Activated CD8-positive, alpha-beta memory T cell treated with anti-CD3 and anti-CD28 coated beads, Interleukin-2, amount 50 U/mL, for 4 hours (primary cell): Measurements from ENCODE around the gene PHF1.

ENCODE experiments used
- DNase-seq: peaks from one replicate; pipeline ENCODE4 v3.0.0-alpha.2; 2020

Gene PHF1

GRCh38 chr6:33418690-33419291 lies 8.0 kb downstream of the PHF1 start:
- DNase-seq, result no peak

DNA sequence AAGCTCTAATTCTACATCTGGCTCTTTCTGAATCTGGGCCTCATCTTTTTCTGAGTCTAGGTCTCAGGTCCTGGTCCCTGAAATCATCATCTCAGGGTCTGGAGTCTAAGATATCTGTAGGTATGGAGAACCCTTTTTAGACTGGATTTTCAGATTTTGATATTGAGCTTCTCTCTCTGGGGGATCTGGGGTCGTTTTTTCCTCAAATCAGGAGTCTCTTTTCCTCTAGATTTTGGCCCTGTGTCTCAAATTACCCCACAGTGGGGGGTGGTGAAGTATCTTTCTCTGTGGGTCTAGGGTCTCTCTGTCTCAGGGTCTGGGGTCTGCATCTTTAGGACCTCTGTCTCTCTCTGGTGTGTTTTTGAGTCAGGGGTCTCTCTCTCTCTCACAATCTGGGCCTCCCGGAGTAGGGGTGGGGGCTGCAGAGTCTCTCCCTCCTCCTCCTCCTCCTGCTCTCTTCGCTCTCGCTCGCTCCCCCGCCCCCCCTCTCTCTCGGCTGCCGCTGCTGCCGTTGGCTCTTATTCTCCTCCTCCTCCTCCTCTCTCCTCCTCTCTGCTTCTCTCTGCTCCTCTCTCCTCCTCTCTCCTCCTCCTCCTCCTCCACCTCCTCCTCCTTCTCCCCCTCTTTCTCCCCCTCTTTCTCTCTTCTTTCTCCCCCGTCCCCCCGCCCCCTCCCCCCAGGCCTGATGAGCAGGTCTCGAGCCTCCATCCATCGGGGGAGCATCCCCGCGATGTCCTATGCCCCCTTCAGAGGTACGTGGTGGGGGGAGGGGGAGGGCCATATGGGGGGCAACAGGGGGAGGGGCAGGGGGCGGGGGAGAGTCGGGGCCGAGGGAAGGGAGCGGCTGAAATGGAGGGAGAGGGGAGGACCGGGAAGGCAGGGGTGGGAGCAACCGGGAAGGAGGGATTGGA lies 9.0 kb downstream of the PHF1 start, which contains the start of gene SYNGAP1:
SYNGAP1 (plus strand) TSS at position 486 of the 911 bp plus-strand sequence; CDS start at position 686, 200 bp downstream.
- peak; percentile 55 for DNase-seq

DNA sequence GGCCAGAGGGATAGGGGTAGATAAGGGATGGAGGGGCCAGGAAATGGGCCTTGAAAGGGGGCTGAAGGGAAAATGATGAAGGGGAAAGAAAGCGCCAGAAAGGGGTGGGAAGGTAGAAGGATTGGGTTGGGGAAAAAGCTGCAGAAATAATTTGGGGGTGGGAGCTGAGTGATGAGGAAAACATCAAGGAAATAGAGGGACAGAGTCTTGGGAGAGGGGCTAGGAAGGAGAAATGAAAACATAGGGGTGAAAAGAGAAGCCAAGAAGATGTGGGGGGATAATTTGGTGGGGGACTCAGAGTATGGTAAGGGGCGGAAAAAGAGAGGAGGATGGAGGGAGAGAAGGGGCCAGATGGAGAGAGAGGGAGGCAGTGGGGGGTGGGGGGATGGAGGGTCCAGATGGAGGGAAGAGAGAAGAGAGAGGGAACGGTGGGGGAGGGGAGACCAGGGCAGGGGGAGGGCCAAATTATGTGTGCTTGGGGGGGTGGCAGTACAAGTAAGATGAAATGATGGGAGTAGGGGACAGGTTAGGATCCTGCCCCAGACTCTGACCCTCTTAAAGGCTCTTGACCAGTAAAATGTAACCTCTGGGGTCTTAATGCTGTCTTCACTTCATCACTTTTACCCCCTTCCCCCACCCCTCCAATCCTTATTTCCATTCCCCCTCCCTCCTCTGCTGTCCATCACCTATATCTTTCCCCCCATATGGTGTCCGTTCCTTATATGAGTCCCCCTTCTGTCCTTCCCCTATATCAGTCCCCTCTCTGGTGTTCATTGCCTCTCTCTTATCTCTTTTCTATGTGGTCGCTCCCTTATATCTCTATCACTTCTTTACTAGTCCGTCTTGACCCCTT lies 9.9 kb downstream of the PHF1 start:
- DNase-seq, result no peak

- DNase-seq, result no peak
These were observed 10.5 kb downstream of the PHF1 start for GRCh38 chr6:33421344-33421643.

GRCh38 chr6:33423777-33424176 lies 13.0 kb downstream of the PHF1 start:
- no peak for DNase-seq

GRCh38 chr6:33424855-33425667 lies 14.2 kb downstream of the PHF1 start:
- DNase-seq, result no peak

- DNase-seq, result peak; percentile 83
These were observed 15.1 kb downstream of the PHF1 start for GRCh38 chr6:33425668-33426577.

DNA sequence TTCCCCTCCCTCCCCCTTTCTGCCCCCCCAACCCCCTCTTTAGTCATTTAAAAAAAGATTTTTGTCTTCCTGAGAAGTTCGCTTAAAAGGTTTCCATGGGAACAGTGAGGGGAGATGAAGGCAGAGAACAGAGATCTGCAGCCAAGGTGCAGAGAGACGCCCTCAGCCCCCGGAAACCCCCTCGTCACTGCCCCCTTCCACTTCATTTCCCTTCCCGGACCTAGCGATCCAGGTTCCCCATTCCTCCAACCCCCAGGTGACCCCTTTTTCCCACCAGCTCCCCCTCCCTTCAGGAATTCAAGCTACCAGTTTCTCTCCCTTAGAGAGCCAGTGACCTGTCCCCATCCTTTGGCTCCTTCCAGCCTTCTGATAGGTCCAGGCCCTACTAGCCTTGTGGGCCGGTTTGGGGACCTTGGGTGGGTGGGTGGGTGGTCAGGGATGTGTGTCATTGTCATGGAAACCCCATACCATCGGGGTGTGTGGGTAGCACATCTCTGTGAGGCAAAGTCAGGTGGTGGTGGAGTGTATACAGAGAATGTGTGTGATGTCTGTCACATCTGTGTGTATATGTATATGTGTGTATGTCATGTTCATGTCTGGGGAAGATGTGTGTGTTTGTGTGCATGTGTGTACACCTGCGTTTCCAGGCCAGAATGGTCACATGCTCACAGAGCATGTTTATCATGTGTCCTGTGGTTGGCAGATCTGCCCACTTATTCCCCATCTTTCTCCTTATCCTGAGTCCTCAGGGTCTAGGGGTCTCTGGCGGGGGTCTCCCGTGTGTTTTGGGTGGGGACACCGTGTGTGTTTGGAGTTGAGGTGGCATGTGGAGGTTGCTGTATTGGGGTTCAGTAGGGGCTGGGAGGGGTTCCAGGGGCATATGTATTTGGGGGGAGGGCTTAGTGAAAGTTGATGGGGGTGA lies 16.0 kb downstream of the PHF1 start:
- DNase-seq, result no peak

- DNase-seq, result peak; percentile 70
These were observed 16.9 kb downstream of the PHF1 start for GRCh38 chr6:33427585-33428223.

DNA sequence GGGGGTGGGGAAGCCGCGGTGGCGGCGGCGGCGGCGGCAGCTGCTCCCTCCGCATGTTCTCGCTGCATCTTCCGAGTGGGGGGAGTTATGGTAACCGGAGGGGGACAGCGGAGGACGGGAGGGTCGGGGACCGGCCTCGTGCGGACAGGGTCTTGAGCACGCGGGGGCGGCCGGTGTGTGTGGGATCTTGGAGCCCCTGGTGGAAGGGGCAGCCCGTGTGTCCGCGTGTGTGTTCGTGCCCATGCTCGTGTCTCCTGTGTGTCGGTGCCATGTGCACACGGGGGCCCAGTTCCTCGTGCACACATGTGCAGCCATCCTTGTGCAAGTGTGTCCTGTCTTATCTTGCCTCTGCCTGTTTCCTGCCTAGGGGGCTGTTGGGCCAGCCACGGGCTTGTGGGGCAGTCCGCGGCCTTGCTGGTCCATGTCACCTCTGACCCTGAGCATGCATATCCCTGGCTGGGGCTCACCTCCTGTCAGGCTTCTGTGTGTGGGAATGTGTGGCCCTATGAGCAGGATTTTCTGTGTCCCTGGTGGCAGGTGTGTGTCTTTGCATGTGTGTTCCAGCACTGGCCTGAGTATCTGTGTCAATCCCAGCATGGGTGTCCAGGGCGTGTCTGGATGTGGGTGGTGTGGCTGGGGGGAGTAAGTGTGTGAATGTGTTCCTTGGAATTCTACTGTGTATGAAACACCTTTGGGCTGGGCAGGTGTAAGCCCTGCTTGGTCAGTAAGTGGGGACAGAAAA lies 17.6 kb downstream of the PHF1 start:
- DNase-seq, result no peak

DNA sequence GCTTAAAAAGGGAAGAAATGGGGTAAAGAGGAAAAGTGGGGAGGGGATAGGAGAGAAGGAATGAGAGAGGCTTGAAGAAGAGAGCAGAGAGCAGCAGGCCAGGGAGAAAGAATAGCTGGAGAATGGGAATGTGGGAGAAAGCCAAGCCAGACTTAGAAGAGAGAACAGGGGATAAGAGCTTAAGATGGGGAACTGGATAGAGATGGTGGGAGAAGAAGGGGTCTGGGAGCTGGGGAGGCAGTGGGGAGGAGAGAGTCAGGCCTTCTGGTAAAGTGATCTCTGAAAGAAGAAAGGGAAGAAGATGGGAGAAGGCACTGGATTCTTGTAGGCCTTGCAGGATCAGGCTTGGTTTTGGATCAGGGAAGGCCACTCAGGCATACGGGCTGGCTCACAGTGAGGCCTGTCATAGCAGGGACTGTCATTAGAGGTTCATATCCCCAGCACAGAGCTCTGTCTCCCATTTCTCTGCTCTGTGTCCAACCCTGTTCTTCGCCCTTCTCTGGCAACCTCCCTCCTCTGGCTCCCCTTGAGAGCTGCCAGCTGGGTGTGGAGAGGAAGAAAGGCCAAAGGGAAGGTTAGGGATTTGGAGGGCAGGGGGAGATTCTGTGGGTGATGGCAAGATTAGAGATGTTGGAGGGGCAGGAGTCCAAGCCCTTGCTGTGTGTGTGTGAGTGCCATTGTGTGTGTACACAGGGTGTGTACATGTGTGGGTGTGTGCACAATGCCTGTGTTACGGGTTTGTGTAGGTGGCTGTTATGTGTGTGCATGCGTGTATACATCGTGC lies 18.3 kb downstream of the PHF1 start:
- no peak for DNase-seq

GRCh38 chr6:33429750-33430052 lies 18.9 kb downstream of the PHF1 start:
- DNase-seq, result no peak

- DNase-seq, result no peak
These were observed 19.5 kb downstream of the PHF1 start for GRCh38 chr6:33430334-33430733.

- DNase-seq, result peak; percentile 81
These were observed 20.4 kb downstream of the PHF1 start for GRCh38 chr6:33430991-33431879.

DNA sequence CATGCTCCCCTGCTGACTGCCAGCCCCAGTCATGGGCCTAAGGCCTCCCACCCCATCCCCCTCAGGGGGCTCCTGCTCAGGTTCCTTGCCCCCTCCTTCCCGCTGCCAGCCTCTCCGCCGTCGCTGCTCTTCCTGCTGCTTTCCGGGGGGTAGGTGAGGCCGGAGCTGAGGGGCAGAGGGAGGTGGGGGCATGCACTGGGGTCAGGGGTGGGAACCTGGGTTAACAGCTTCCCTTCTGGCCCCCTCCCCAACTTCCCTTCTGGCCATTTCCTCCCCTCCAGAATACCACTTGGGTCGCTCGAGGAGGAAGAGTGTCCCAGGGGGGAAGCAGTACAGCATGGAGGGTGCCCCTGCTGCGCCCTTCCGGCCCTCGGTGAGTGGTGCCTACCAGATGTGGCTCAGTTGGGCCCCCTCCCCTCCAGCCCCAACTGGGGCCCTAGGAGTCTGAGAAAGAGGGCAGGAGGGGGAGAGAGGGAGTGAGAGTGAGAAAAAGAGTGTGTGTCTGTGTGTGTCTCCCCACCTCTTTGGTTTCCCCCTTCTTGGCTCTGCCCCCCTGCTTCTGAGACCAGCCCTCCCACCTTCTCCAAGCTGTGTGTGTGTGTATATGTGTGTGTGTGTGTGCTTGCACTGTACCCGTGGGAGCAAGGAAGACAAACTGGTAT lies 21.2 kb downstream of the PHF1 start:
- DNase-seq, result no peak

DNA sequence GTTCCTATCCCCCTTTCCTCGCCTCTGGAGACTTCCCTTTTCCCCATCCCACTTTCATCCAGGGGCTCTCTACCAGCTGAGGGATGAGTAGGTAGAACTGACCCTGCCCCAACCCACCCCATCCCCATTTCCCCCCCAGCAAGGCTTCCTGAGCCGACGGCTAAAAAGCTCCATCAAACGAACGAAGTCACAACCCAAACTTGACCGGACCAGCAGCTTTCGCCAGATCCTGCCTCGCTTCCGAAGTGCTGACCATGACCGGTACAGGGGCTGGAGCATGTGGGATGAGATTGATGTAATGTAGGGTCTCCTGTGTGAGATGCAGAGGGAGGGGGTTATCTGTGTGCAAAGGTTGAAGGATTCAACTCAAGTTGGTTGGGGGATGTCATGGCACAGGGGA lies 21.7 kb downstream of the PHF1 start:
- DNase-seq, result no peak
